HepG2 (cell line): Measurements from ENCODE around the gene SUCLG1. TPM values are rescaled to one million over a fixed set of nuclear protein-coding genes. Genes with fewer than 3 reads are reported as not detected.
A peak's percentile ranks its signal among the peaks of the same experiment; 100 is the strongest.

Source experiments
- BORCS8-MEF2B ChIP-seq: sonication (generic); formaldehyde crosslinking; IDR thresholded peaks from 2 replicates; pipeline ENCODE4 v1.8.0; 2022; ENCODE audit warnings: mild to moderate bottlenecking, missing genetic modification reagents
- CEBPG ChIP-seq: IDR thresholded peaks from 2 replicates; pipeline ENCODE4 v1.6.1; 2016
- ERF ChIP-seq: IDR thresholded peaks from 2 replicates; pipeline ENCODE4 v1.6.1; 2018; ENCODE audit warnings: missing biosample characterization, missing genetic modification reagents
- GABPA ChIP-seq, 2 experiments: IDR thresholded peaks; 2 replicates each; pipeline ENCODE4 v1.6.1; 2011 to 2016; ENCODE audit warnings: low read depth in 2 of 2, low read length in 1 of 2, missing biosample characterization in 1 of 2, missing genetic modification characterization in 1 of 2
- GTF3A ChIP-seq: sonication (generic); formaldehyde crosslinking; conservative IDR thresholded peaks from 2 replicates; pipeline ENCODE4 v1.4.0; 2020; ENCODE audit warnings: mild to moderate bottlenecking, missing genetic modification reagents
- KLF13 ChIP-seq: sonication (generic); formaldehyde crosslinking; IDR thresholded peaks from 2 replicates; pipeline ENCODE4 v1.4.0; 2020; ENCODE audit warnings: mild to moderate bottlenecking, missing genetic modification reagents
- KMT2A ChIP-seq: sonication (generic); formaldehyde crosslinking; IDR thresholded peaks from 2 replicates; pipeline ENCODE4 v1.4.0; 2020; ENCODE audit warnings: missing genetic modification reagents
- MAZ ChIP-seq, 2 experiments: sonication (generic) in 1 of 2; formaldehyde crosslinking in 1 of 2; IDR thresholded peaks; 2 replicates each; pipeline versions ENCODE4 v1.5.0 to v1.6.1; 2012 to 2020; ENCODE audit warnings: low read depth in 2 of 2, mild to moderate bottlenecking in 2 of 2, borderline replicate concordance in 1 of 2, improper control_type of control experiment in 1 of 2, low read length in 1 of 2, missing genetic modification reagents in 1 of 2, moderate library complexity in 1 of 2
- SP5 ChIP-seq: IDR thresholded peaks from 2 replicates; pipeline ENCODE4 v1.6.1; 2016; ENCODE audit warnings: low read depth, borderline replicate concordance
- SRSF1 ChIP-seq: fragments of 200-400 bp; formaldehyde crosslinking; optimal IDR thresholded peaks from 2 replicates; pipeline ENCODE3; 2017; ENCODE audit warnings: mild to moderate bottlenecking, low read depth, low read length, moderate library complexity
- ZFP62 ChIP-seq: sonication (generic); formaldehyde crosslinking; IDR thresholded peaks from 2 replicates; pipeline ENCODE4 v1.4.0; 2020; ENCODE audit warnings: missing genetic modification reagents
- ZMYM3 ChIP-seq: sonication (generic); formaldehyde crosslinking; IDR thresholded peaks from 2 replicates; pipeline ENCODE4 v1.5.1; 2020; ENCODE audit warnings: mild to moderate bottlenecking, missing genetic modification reagents
- ZMYM4 ChIP-seq: sonication (generic); formaldehyde crosslinking; IDR thresholded peaks from 2 replicates; pipeline ENCODE4 v1.8.1; 2023; ENCODE audit warnings: mild to moderate bottlenecking, missing genetic modification reagents
- ZNF558 ChIP-seq: sonication (generic); formaldehyde crosslinking; IDR thresholded peaks from 2 replicates; pipeline ENCODE4 v1.9.0; 2022; ENCODE audit warnings: mild to moderate bottlenecking, missing genetic modification reagents, borderline replicate concordance
- ZNF709 ChIP-seq: sonication (generic); formaldehyde crosslinking; IDR thresholded peaks from 2 replicates; pipeline ENCODE4 v1.5.0; 2020; ENCODE audit warnings: mild to moderate bottlenecking, missing genetic modification reagents
- polyA plus RNA-seq, 8 experiments: library from polyadenylated mRNA; depleted of rRNA in 3 of 8; stranded (reverse) in 7 of 8; unstranded in 1 of 8; fragments of >200 nt; fragmentation: Illumina TruSeq in 4 of 8; extraction: Trizol in 4 of 8; gene quantifications; 2 replicates each; pipeline versions ENCODE4 v1.2.1 to v1.2.3, GENCODE V29; 2011 to 2016; ENCODE audit warnings: low read depth in 4 of 8, missing spikeins in 1 of 8, mixed read lengths in 1 of 8; ENCODE audit not compliant: insufficient read depth in 1 of 8
- total RNA-seq, 5 experiments: library from RNA; depleted of rRNA; stranded (reverse); fragments of >200 nt; fragmentation: Illumina TruSeq; extraction: Trizol; gene quantifications; 2 replicates each; pipeline ENCODE4 v1.2.3, GENCODE V29; 2016; ENCODE audit warnings: low read depth in 1 of 5
- TF ChIP-seq, protein P1 (sequence below): sonication (generic); formaldehyde crosslinking; IDR thresholded peaks from 2 replicates; pipeline ENCODE4 v1.5.0; 2020; ENCODE audit warnings: missing genetic modification reagents
- TF ChIP-seq, protein P2 (sequence below): IDR thresholded peaks from 2 replicates; pipeline ENCODE4 v1.6.1; 2016; ENCODE audit warnings: missing compliant biosample characterization, missing genetic modification reagents, borderline replicate concordance
- TF ChIP-seq, protein P3 (sequence below): sonication (generic); formaldehyde crosslinking; IDR thresholded peaks from 2 replicates; pipeline ENCODE4 v1.9.0; 2022; ENCODE audit warnings: missing genetic modification reagents, mild to moderate bottlenecking, borderline replicate concordance
- TF ChIP-seq, protein P4 (sequence below): sonication (generic); formaldehyde crosslinking; IDR thresholded peaks from 2 replicates; pipeline ENCODE4 v1.5.0; 2020; ENCODE audit warnings: mild to moderate bottlenecking, missing genetic modification reagents, borderline replicate concordance
- TF ChIP-seq, protein P5 (sequence below): sonication (generic); formaldehyde crosslinking; IDR thresholded peaks from 2 replicates; pipeline ENCODE4 v1.8.1; 2022; ENCODE audit warnings: mild to moderate bottlenecking, missing genetic modification reagents
- TF ChIP-seq, protein P6 (sequence below): sonication (generic); formaldehyde crosslinking; IDR thresholded peaks from 2 replicates; pipeline ENCODE4 v1.4.0; 2020; ENCODE audit warnings: mild to moderate bottlenecking, missing genetic modification reagents

Gene SUCLG1
- total and polyA plus RNA-seq, 2 of the 13 experiments (the other 11 are each of a cell fraction or from before 2014, with no cell fraction given): 58.7 to 121 TPM

DNA sequence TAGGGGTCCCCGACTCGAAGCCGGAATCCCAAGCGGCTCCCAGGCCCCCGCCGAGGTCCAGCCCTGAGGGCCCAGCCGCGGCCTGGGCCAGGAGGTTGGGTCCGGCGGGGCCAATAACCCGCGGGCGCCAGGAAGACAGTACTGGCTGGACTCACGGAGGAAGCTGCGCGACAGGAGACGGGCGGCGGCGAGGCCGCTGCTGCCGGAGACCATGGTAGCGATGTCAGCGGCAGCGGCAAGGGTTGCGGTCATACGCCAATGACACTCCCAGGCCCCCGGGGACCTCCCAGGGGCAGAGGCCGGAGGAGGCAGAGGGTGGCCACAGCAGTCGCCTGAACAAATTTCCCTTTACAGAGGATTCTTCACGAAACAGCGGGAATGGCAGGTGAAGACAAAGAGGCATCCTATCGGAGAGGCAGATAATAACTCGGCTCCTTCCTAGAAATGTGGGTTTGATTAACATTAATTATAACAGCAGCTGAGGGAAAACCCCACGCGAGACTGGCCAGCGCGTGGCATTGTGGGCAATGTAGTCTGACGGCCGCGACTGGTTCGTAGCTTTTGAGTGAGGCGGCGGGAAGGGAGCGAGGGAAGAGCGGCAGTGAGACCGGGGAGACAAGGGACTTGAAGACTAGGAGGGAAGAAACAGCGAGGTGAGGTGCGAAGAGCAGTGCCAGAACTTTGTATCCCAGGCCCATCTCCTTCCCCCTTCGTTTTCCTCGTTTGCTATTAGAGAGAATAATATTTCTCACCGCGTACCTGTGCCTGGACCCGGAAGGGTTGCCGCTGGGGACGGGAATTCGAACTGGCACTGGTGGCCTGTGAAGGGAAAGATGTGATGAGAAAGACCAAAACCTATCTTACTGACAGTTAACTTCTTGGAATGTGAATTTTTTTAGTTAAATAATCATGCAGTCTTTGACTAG, at the start of gene SUCLG1 (continued):
- TF ChIP-seq, protein P1, sequence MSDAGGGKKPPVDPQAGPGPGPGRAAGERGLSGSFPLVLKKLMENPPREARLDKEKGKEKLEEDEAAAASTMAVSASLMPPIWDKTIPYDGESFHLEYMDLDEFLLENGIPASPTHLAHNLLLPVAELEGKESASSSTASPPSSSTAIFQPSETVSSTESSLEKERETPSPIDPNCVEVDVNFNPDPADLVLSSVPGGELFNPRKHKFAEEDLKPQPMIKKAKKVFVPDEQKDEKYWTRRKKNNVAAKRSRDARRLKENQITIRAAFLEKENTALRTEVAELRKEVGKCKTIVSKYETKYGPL (CRISPR knock-in tag): 0 out of 2 replicates have a peak, but pooled peaks have one; percentile 37
- peak; percentile 53; the same call in 1 of the 2 replicates for TF ChIP-seq BORCS8-MEF2B (CRISPR knock-in tag)
- TF ChIP-seq, protein P2, sequence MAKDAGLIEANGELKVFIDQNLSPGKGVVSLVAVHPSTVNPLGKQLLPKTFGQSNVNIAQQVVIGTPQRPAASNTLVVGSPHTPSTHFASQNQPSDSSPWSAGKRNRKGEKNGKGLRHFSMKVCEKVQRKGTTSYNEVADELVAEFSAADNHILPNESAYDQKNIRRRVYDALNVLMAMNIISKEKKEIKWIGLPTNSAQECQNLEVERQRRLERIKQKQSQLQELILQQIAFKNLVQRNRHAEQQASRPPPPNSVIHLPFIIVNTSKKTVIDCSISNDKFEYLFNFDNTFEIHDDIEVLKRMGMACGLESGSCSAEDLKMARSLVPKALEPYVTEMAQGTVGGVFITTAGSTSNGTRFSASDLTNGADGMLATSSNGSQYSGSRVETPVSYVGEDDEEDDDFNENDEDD: peak; percentile 98
- TF ChIP-seq ERF (CRISPR knock-in tag): peak; percentile 59
- TF ChIP-seq, protein P3, sequence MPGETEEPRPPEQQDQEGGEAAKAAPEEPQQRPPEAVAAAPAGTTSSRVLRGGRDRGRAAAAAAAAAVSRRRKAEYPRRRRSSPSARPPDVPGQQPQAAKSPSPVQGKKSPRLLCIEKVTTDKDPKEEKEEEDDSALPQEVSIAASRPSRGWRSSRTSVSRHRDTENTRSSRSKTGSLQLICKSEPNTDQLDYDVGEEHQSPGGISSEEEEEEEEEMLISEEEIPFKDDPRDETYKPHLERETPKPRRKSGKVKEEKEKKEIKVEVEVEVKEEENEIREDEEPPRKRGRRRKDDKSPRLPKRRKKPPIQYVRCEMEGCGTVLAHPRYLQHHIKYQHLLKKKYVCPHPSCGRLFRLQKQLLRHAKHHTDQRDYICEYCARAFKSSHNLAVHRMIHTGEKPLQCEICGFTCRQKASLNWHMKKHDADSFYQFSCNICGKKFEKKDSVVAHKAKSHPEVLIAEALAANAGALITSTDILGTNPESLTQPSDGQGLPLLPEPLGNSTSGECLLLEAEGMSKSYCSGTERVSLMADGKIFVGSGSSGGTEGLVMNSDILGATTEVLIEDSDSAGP (CRISPR knock-in tag): peak; percentile 77; the same call in 1 of the 2 replicates
- TF ChIP-seq, protein P4, sequence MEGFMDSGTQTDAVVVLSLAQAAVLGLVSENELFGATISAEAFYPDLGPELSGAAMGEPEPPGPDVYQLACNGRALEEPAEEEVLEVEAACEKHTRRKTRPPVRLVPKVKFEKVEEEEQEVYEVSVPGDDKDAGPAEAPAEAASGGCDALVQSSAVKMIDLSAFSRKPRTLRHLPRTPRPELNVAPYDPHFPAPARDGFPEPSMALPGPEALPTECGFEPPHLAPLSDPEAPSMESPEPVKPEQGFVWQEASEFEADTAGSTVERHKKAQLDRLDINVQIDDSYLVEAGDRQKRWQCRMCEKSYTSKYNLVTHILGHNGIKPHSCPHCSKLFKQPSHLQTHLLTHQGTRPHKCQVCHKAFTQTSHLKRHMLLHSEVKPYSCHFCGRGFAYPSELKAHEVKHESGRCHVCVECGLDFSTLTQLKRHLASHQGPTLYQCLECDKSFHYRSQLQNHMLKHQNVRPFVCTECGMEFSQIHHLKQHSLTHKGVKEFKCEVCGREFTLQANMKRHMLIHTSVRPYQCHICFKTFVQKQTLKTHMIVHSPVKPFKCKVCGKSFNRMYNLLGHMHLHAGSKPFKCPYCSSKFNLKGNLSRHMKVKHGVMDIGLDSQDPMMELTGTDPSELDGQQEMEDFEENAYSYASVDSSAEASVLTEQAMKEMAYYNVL (CRISPR knock-in tag): no peak
- peak; percentile 57; the same call in 1 of the 2 replicates for TF ChIP-seq ZMYM4 (CRISPR knock-in tag)
- 0 out of 2 replicates have a peak, but pooled peaks have one; percentile 40 for TF ChIP-seq ZNF558 (CRISPR knock-in tag)
- no peak for TF ChIP-seq GTF3A (CRISPR knock-in tag)
- TF ChIP-seq KLF13: no peak
- TF ChIP-seq GABPA (IDR thresholded peaks at IDR 0.05; ENCODE audit: low read depth, low read length): no peak
- TF ChIP-seq GABPA (CRISPR knock-in tag; IDR thresholded peaks at IDR 0.05; ENCODE audit: low read depth): peak; percentile 49
- TF ChIP-seq, protein P5, sequence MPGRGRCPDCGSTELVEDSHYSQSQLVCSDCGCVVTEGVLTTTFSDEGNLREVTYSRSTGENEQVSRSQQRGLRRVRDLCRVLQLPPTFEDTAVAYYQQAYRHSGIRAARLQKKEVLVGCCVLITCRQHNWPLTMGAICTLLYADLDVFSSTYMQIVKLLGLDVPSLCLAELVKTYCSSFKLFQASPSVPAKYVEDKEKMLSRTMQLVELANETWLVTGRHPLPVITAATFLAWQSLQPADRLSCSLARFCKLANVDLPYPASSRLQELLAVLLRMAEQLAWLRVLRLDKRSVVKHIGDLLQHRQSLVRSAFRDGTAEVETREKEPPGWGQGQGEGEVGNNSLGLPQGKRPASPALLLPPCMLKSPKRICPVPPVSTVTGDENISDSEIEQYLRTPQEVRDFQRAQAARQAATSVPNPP (CRISPR knock-in tag): no peak
- TF ChIP-seq, protein P6, sequence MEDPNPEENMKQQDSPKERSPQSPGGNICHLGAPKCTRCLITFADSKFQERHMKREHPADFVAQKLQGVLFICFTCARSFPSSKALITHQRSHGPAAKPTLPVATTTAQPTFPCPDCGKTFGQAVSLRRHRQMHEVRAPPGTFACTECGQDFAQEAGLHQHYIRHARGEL (CRISPR knock-in tag): no peak
- TF ChIP-seq ZMYM3: peak; percentile 10; the same call in 1 of the 2 replicates
- no peak for TF ChIP-seq SP5 (CRISPR knock-in tag)
- peak; percentile 93 for TF ChIP-seq KMT2A
- TF ChIP-seq CEBPG (CRISPR knock-in tag): no peak
- TF ChIP-seq SRSF1: no peak
- TF ChIP-seq ZFP62 (CRISPR knock-in tag): no peak
- TF ChIP-seq MAZ (IDR thresholded peaks at IDR 0.05; ENCODE audit: borderline replicate concordance, low read depth, low read length): peak; percentile 71; the same call in 1 of the 2 replicates
- no peak for TF ChIP-seq MAZ (CRISPR knock-in tag; IDR thresholded peaks at IDR 0.05; ENCODE audit: low read depth)
- peak; percentile 58; the same call in 1 of the 2 replicates for TF ChIP-seq ZNF709
